GM18499 (cell line): ENCODE results near the gene COBL.

Source experiments
- ATAC-seq: cut with Tn5 transposase; IDR thresholded peaks from one replicate; pipeline ENCODE4 v1.9.1; 2021; ENCODE audit warnings: moderate number of reproducible peaks; ENCODE audit not compliant: insufficient read depth, unreplicated experiment

COBL gene

DNA sequence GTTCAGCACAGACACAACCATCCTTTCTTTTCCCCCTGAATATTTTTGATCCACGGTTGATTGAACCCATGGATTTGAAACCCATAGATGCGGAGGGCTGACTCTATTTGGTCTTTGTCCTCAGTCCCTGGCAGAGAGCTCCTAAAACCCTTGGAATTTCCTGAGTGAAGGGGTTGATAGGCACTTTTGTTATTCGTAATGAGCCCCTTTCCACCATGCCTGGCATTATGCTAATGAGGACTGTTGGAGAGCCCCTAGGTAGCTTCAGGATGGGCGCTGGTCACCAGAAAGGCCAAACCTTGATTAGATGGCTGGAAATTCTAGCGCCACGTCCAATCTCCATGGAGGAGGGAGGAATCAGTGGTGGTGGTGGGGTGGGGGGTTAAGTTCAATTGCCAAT is 328.1 kb downstream of the COBL start:
- ATAC-seq = no peak

DNA sequence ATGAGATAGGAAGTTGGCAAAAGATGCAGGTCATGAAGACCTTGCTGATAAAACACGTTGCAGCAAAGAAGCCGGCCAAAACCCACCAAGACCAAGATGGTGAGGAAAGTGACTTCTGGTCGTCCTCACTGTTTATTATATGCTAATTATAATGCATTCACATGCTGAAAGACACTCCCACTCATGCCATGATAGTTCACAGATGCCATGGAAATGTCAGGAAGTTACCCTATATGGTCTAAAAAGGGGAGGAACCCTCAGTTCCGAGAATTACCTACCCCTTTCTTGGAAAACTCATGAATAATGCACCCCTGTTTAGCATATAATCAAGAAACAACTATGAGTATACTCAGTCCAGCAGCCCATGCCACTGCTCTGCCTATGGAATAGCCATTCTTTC is 331.5 kb downstream of the COBL start:
- no peak for ATAC-seq

DNA sequence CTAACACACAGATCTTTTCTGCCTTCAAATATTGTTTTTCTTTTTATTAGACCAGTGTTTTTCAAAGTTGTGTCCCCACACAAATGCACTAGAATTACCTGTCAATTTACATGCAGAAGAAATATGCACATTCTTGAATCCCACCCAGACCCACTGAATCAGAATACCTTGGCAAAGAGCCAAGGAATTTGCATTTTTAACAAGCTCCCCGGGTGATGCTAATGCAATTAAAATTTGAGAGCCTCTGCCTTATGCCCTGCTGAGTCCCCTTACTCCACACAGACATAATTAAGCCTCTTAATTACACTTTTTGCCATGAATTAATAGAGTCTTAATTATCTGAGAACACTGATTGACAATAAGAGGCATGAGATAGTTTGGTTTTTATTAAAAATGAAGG is 332.8 kb downstream of the COBL start:
- ATAC-seq = no peak

DNA sequence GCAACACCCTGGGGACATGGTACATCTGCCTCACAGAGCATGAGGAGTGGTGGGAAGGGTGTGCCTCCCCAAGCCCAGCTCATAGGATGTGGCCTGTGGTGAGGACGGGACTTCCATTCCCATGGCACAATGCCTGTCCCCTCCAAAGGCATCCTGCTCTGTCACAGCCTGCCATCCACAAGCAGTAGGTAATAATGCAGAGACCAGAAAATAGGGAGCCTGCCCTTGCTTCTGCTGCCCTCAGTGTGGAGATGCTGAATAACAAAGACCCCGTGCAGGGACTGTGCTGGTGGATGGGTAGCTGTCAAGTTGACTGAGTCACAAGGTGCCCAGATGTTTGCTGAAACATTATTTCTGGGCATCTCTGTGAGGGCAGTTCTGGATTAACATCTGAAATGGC is 334.0 kb downstream of the COBL start:
- ATAC-seq = no peak

DNA sequence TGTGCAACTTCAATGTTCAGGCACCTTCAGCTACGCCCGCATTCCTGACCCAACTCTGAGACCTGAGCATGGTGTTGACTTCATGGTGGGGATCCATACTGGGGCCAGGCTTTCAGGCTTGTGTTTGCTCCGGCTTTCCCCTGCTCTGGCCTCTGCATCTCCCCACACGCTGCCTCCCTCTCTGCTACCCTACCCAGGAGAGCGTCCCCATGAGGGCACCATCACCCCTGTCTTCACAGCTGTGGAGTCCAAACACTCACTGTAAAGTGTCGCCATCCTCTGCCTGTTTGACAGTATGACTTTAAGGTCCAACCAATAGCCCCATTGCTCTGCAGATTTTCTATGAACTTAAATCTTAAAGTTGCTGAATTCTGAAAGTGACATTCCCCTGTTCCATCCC is 334.9 kb downstream of the COBL start:
- no peak for ATAC-seq

DNA sequence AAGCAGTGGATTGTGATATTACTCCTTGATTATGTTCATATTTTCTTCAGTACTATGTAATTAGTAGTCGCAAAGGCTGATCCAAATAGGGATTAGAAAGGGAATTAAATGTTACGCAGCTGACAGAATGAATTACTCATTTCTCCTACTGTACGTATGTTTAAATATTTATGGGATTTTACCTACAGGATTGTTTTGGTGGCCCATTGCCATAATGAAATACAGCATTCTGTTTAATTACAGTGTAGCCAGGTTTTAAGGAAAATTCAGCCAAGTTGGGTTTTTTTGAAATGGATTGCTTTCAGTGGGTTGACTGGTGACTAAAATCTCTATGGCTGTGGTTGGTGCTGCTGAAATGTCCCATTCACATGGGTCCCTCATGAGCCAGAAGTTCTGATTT is 336.2 kb downstream of the COBL start:
- ATAC-seq = no peak

DNA sequence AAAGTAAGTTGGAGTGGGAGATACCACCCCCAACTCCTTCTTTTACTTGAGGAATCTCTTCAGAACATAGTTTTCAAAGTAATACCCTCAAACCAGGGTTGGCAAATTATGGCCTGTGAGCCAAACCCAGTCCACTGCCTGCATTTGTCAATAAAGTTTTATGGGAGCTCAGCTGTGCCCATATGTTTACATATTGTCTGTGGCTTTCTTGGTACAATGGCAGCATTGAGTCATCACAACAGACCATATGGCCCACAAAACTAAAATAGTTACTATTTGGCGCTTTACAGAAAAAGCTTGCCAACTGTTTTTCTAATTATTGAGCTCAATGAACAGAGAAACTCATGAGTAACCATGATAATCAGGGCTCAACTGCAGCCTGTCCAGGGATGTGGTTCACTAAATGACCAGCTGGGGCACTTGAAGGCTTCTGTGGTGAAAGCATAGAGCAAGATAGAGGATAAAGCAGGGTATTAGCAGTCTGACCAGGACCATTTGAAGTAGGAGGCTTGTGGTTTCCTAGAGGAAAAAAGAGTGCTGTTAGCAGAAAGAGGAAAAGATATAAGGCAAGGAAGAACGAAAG is 337.9 kb downstream of the COBL start:
- no peak for ATAC-seq

DNA sequence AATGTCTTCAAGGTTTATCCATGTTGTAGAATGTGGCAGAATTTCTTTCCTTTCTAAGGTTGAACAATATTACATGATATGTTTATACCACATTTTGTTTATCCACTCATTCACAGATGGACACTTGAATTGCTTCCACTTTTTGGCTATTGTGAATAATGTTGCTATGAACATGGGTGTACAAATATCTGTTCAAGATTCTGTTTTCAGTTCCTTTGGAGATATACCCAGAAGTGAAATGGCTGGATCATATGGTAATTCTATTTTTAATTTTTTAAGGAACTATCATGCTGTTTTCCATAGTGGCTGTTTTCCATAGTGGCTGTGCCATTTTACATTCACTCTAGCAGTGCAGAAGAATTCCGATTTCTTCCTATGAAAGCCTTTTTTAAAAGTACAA is 339.2 kb downstream of the COBL start:
- ATAC-seq = no peak

DNA sequence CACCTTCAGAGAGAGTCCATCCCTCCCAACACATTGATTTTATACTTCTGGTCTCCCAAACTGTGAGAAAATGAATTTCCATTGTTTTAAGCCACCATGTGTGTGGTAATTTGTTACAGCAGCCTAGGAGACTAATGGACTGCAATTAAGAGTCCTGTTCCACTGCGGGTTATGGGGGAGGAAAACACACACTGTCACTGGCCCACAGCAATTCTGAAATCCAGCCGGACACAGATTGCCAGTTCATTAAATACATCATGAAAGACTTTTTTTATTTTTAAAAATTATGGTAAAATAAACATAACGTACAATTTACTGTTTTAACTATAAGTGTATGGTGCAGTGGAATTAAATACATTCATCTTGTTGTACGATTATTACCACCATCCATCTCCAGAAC is 340.5 kb downstream of the COBL start:
- no peak for ATAC-seq

DNA sequence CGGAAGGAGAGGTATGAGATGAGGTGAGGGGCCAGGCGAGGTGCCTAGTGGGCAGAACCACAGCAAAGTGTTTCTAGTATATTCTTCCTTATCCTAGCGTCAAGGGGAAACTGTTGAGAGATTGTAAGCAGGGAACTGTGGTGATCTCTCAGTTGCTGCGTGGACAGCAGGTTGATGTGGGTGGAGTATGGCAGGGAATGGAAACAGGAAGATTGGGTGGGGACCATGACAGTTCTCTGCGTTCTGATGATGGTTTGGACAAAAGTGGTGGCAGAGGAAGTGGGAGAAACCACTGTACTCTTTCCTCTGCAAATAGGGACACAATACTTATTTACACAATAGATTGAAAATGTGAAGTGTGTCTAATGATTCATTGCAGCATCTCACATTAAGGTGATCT is 342.4 kb downstream of the COBL start:
- ATAC-seq = no peak

DNA sequence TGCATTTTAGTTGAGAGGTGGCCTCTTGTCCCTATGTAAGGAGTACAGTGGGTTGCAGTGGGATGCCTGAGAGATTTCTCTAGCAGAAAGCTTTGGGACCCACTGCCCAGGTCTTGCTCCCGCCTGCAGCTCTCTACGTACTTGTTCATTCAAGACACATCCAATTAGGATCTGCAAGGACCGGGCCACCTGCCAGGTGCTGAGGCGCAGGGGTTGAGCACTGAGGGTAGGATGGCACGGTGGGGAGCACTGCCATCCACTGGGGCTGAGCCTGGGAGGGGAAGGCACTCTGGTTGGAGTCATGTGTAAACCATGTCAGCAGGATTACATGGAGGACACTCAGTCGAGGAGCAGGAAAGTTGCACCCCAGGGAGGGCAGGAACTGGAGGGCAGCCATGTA is 342.8 kb downstream of the COBL start:
- ATAC-seq = no peak

DNA sequence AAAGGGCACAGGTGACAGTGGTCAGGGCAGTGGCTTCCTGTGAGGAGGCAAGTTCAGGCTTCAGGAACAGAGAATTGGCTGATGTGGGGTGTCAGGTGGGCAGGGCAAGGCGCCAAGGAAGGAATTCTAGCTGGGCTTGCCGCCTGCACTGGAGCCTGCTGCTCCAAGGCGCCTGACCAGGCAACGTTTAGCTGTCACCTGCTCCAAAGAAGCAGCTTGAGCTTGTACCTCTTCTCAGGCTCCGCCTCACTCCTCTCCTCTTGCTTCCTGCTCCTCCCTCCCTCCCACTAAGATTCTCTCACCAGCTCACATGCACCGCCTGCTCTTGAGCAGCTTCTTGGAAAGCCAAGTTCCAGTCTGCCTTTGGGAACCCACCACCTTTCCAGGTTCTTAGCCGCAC is 346.5 kb downstream of the COBL start:
- no peak for ATAC-seq
